ENCODE results near the gene NRDE2. TPM values are rescaled to one million over a fixed set of nuclear protein-coding genes. Genes with fewer than 3 reads are reported as not detected.

The NRDE2 gene
- total RNA-seq, 1 experiment from 2014 or later = 19.2 TPM

- intact Hi-C loops (cut with micrococcal nuclease; ENCODE audit: unreplicated experiment) = no loop called here
- peaks cover 8% of the 10 kb centered on the region for H3K36me3 Mint-ChIP-seq (ENCODE audit: insufficient read depth, unreplicated experiment)
- no peaks in the 10 kb centered on the region for H3K4me1 Mint-ChIP-seq (ENCODE audit: low read depth, unreplicated experiment)
Measured at GRCh38 chr14:90281756-90282155, 50.0 kb downstream of the NRDE2 start.

GRCh38 chr14:90281261-90281660 lies 50.5 kb downstream of the NRDE2 start:
- Mint-ChIP-seq H3K4me1 (ENCODE audit: low read depth, unreplicated experiment) (no peaks in the 10 kb centered on the region), H3K4me3 (ENCODE audit: low read depth, unreplicated experiment) (no peak overlapping the region), H3K36me3 (ENCODE audit: insufficient read depth, unreplicated experiment) (peaks cover 12% of the 10 kb centered on the region), H3K27ac (ENCODE audit: unreplicated experiment) (no peak overlapping the region), H3K9me3 (ENCODE audit: low read depth, unreplicated experiment) (no peaks in the 10 kb centered on the region), H3K27me3 (ENCODE audit: unreplicated experiment) (no peaks in the 10 kb centered on the region)
- DNase-seq = no peak
- TF ChIP-seq CTCF (IDR thresholded peaks at IDR 0.05; ENCODE audit: unreplicated experiment) = no peak
- BruUV-seq (replicated peaks) = no TSS peak
- CTCF ChIA-PET = interaction anchor here (1.0 kb wide), 1 partner anchor 118 kb away, joined by 4 read pairs; no protein-coding TSS in a partner anchor
- intact Hi-C loops (cut with micrococcal nuclease; ENCODE audit: unreplicated experiment) = no loop called here

More at GRCh38 chr14:90281756-90282155, 50.0 kb downstream of the NRDE2 start:
- H3K27ac Mint-ChIP-seq (ENCODE audit: unreplicated experiment) = no peak overlapping the region
- no peaks in the 10 kb centered on the region for H3K9me3 Mint-ChIP-seq (ENCODE audit: low read depth, unreplicated experiment)
- no peak for DNase-seq
- no peak overlapping the region for H3K4me3 Mint-ChIP-seq (ENCODE audit: low read depth, unreplicated experiment)
- no peaks in the 10 kb centered on the region for H3K27me3 Mint-ChIP-seq (ENCODE audit: unreplicated experiment)
- TF ChIP-seq CTCF (IDR thresholded peaks at IDR 0.05; ENCODE audit: unreplicated experiment) = no peak
- CTCF ChIA-PET = interaction anchor here (1.0 kb wide), 1 partner anchor 118 kb away, joined by 4 read pairs; no protein-coding TSS in a partner anchor
- no TSS peak for BruUV-seq (replicated peaks)

- CTCF ChIA-PET = no interaction called here
- no peak overlapping the region for H3K27ac Mint-ChIP-seq (ENCODE audit: unreplicated experiment)
- intact Hi-C loops (cut with micrococcal nuclease; ENCODE audit: unreplicated experiment) = no loop called here
- TF ChIP-seq CTCF (IDR thresholded peaks at IDR 0.05; ENCODE audit: unreplicated experiment) = no peak
- BruUV-seq (replicated peaks) = no TSS peak
- peaks cover 14% of the 10 kb centered on the region for H3K36me3 Mint-ChIP-seq (ENCODE audit: insufficient read depth, unreplicated experiment)
- no peak for DNase-seq
- no peaks in the 10 kb centered on the region for H3K4me1 Mint-ChIP-seq (ENCODE audit: low read depth, unreplicated experiment)
- H3K9me3 Mint-ChIP-seq (ENCODE audit: low read depth, unreplicated experiment) = no peaks in the 10 kb centered on the region
- H3K4me3 Mint-ChIP-seq (ENCODE audit: low read depth, unreplicated experiment) = no peak overlapping the region
- H3K27me3 Mint-ChIP-seq (ENCODE audit: unreplicated experiment) = no peaks in the 10 kb centered on the region
Measured at GRCh38 chr14:90280096-90280495, 51.6 kb downstream of the NRDE2 start.

- Mint-ChIP-seq H3K27me3 (ENCODE audit: unreplicated experiment) (no peaks in the 10 kb centered on the region), H3K4me3 (ENCODE audit: low read depth, unreplicated experiment) (no peak overlapping the region), H3K36me3 (ENCODE audit: insufficient read depth, unreplicated experiment) (peaks cover 28% of the 10 kb centered on the region), H3K9me3 (ENCODE audit: low read depth, unreplicated experiment) (no peaks in the 10 kb centered on the region), H3K4me1 (ENCODE audit: low read depth, unreplicated experiment) (no peaks in the 10 kb centered on the region), H3K27ac (ENCODE audit: unreplicated experiment) (no peak overlapping the region)
- CTCF ChIA-PET = no interaction called here
- DNase-seq = no peak
- intact Hi-C loops (cut with micrococcal nuclease; ENCODE audit: unreplicated experiment) = no loop called here
- no TSS peak for BruUV-seq (replicated peaks)
- no peak for TF ChIP-seq CTCF (IDR thresholded peaks at IDR 0.05; ENCODE audit: unreplicated experiment)
Measured at GRCh38 chr14:90278199-90279175, 53.3 kb downstream of the NRDE2 start.

All from Calu3 (cell line).